ENCODE measurements around the gene XPR1.
A peak's percentile ranks its signal among the peaks of the same experiment; 100 is the strongest.

Gene XPR1

GRCh38 chr1:180615493-180616290 lies 16.1 kb upstream of the XPR1 start:
- DNase-seq (ENCODE audit: low read depth in 2 of 2) = no peak

DNA sequence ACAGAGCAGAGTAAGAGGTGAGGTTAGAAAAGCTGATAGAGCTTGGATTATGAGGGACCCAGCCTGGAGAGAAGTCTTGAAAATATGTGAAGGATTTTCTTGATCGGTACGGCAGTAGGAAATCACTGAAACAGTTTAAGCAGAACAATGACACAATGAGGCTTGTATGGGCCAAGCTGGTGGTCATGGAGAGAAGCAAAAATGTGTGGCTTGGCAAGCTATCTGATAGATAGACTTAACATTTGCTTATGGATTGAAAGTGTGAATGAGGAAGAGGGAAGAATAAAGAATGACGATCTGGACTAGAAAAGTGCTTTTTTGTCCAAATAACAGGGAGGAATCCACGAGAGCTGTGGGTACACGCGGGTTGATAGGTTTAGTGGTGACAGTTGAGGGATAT lies 15.4 kb upstream of the XPR1 start:
- DNase-seq (ENCODE audit: low read depth in 2 of 2) = no peak

DNA sequence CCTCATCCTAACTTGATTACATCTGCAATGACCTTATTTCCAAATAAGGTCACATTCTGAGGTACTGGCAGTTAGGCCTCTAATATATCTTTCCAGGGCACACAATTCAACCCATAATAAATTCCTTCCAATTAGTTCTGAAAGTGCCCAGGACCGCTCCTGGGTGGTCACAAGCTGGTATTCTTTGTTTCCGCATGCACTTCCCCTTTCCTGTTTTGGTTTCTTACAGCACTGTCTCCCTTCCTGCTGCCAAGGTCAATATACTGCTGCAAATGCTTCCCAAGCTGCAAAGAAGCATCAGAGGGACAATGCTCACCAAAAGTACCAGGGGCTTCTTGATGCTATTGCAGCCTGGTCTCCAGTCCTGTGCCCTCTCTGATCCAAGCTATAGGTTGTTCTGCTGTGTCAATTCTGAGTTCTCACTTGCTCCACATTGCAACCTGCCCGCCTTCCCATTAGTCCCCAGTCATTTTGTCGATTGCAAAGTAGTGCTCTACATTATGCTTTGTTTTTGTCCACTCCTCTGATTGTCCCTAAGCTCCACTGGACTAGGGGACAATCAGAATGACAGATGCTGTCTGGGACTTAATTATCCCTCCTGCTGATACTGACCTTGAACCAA lies 13.9 kb upstream of the XPR1 start:
- DNase-seq (ENCODE audit: low read depth in 2 of 2) = no peak

DNA sequence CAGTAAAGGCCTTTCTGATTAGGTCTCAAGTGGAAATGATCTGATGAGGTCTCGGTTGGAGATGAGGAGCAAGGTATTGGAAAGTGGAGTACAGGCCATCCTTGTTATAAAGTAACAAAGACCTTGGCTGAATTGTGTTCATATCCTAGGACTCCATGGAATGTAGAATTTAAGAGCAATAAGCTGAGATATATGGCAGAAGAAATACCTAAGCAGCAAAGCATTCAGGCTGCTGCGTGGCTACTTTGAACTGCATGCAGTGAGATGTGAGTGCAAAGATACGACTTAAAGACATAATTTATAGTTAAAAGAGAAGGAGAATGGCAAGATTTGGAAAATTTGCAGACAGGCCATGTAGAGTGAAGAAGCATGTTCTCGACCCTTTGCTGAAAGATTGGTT lies 11.2 kb upstream of the XPR1 start:
- no peak for DNase-seq (ENCODE audit: low read depth in 2 of 2)

GRCh38 chr1:180622658-180623508 lies 8.9 kb upstream of the XPR1 start:
- DNase-seq (ENCODE audit: low read depth in 2 of 2) = no peak

- DNase-seq (ENCODE audit: low read depth in 2 of 2) = no peak
Observed at GRCh38 chr1:180623579-180624347, 8.1 kb upstream of the XPR1 start.

DNA sequence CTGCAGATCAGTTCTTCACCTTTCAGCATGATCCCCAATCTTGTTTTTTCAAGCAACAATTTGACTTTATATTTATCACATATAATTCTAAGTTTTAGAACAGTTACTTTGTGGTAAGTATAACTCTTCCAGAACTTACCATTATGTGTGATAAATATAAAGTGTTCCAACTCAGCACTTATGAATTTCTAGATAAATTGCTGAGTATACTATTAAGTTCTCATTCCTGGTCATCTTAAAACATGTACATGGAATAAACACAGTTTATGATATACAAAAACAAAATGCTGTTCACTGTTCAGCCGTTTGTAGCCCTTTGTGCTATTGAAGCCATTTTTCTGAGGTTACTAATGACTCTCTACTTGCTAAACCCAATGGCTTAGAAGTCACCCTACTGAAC lies 5.1 kb upstream of the XPR1 start:
- DNase-seq (ENCODE audit: low read depth in 2 of 2) = no peak

- no peak for DNase-seq (ENCODE audit: low read depth in 2 of 2)
Observed at GRCh38 chr1:180627411-180627810, 4.4 kb upstream of the XPR1 start.

GRCh38 chr1:180628646-180629045 lies 3.2 kb upstream of the XPR1 start:
- no peak for DNase-seq (ENCODE audit: low read depth in 2 of 2)

GRCh38 chr1:180630408-180631193 lies 1.2 kb upstream of the XPR1 start:
- no peak for DNase-seq (ENCODE audit: low read depth in 2 of 2)

GRCh38 chr1:180631194-180631765 lies 542 bp upstream of the XPR1 start:
- no peak for DNase-seq (ENCODE audit: low read depth in 2 of 2)

- no peak for DNase-seq (ENCODE audit: low read depth in 2 of 2)
Observed at GRCh38 chr1:180632326-180633056, 669 bp downstream of the XPR1 start.

GRCh38 chr1:180633057-180634056 lies 1.5 kb downstream of the XPR1 start:
- peak; percentile 40 to 49 for DNase-seq (ENCODE audit: low read depth in 2 of 2)

- DNase-seq (ENCODE audit: low read depth in 2 of 2) = no peak
Observed at GRCh38 chr1:180636138-180636537, 4.3 kb downstream of the XPR1 start.

GRCh38 chr1:180639871-180640270 lies 8.0 kb downstream of the XPR1 start:
- DNase-seq (ENCODE audit: low read depth in 2 of 2) = no peak

DNA sequence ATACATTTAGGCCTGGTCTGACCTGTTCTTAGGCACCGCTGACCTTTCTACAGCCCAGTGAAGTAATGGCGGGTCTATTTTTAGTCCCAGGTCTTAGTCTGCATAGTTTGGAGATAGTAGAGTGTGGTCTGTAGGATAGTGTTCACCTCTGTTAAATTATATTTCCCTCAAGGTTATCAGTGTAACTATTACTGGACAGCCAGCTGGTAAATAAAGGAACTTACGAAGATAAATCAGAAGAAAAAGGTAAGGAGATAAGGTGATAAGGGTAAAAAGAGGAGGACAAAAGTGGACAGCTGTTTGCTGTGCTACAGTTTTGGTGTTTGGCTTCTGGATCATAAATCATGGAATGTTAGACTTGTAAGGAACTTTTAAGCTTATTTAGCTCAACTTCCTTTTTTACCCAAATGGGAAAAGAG lies 8.7 kb downstream of the XPR1 start:
- no peak for DNase-seq (ENCODE audit: low read depth in 2 of 2)

- no peak for DNase-seq (ENCODE audit: low read depth in 2 of 2)
Observed at GRCh38 chr1:180641662-180642061, 9.8 kb downstream of the XPR1 start.

- DNase-seq (ENCODE audit: low read depth in 2 of 2) = no peak
Observed at GRCh38 chr1:180642781-180643180, 11.0 kb downstream of the XPR1 start.

GRCh38 chr1:180643693-180644092 lies 11.9 kb downstream of the XPR1 start:
- DNase-seq (ENCODE audit: low read depth in 2 of 2) = no peak
